T1000 (cell line): Measurements from ENCODE around the gene THOP1.
"Not testable (repeated sequence)": the region's sequence is repeated elsewhere in the genome, so short reads cannot be mapped to it uniquely, and the experiment has no call there.

Experiments used
- DNase-seq: peaks from one replicate; lab custom pipeline; 2025; ENCODE audit warnings: mixed read lengths; lab: John Stamatoyannopoulos, UW

Gene THOP1

DNA sequence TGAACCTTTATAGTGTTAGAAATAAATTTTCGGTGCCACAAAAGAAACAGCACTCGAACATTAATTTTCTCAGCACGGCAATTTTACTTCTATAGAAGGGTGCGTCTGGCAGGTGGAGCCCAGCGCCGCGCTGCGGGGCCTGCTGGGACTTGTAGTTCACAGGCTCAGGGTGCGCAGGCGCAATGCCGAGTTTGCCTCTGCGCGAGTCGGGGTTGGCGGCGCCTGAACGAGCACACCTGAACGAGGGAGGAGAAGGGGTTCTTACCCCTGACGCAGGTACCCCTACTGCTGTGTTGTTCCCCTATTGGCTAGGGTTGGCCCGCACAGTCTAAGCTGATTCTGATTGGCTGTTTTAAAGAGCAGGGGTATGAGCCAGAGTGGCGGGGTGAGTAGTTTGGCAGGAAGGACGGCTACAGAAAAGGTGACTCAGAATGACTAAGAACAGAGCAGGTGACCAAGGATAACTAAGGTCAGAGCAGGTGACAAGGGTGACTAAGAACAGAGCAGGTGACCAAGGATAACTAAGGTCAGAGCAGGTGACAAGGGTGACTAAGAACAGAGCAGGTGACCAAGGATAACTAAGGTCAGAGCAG, 32.0 kb downstream of the THOP1 start:
- not testable (repeated sequence) for DNase-seq

GRCh38 chr19:2819540-2820111, 34.3 kb downstream of the THOP1 start, which contains the start of gene ZNF554:
Gene ZNF554, plus strand, starts transcription at chr19:2819868. Its CDS starts 204 bp downstream, at chr19:2820072.
- peak; percentile 94 for DNase-seq

DNA sequence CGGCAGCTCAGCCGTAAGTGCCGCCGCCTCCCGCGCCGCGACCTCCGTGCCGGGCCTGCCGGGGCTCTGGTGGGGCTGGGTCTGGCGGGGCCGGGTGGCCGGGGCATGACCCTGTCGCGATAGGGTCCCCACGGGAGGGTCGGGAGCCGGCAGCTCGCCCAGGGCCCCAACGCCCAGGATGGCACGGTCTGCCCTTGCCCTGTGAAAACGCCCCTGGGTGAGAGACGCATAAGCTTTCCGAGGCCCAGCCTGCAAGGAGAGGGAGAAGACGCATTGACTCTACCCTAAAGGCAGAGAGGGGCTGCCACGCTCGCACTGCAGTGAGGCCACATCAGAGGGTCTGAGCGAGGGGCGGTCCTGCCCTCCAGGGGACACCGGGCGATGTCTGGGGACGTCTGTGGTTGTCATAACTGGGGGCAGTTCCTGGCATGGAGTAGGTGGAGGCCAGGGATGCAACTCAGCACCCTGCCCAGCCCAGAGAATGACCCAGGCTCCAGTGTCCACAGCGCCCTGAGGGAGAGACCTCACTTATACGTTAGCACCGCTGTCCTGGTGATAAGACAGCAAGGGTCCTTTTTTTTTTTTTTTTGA, 34.9 kb downstream of the THOP1 start:
- no peak for DNase-seq

DNA sequence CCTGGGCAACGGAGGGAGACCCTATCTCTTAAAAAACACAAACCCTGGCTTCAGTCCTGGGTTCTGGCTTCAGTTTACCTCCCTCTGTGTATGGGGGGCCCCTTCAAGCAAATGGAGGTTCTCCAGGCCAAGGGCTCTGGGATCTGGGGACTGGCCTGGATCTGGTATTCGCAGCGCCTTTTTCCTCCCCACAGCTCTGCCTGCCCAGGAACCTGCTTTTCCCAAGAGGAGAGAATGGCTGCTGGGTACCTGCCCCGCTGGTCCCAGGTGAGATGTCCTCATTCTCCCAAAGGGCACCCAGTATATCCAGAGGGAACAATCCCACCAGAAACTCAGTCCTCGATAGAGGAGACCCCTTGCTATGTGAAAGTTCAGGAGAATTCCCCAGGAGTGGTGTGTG, 37.5 kb downstream of the THOP1 start:
- DNase-seq: no peak

- DNase-seq: no peak
Observed at GRCh38 chr19:2823646-2824045, 38.3 kb downstream of the THOP1 start.

- no peak for DNase-seq
Observed at GRCh38 chr19:2824129-2824528, 38.8 kb downstream of the THOP1 start.

DNA sequence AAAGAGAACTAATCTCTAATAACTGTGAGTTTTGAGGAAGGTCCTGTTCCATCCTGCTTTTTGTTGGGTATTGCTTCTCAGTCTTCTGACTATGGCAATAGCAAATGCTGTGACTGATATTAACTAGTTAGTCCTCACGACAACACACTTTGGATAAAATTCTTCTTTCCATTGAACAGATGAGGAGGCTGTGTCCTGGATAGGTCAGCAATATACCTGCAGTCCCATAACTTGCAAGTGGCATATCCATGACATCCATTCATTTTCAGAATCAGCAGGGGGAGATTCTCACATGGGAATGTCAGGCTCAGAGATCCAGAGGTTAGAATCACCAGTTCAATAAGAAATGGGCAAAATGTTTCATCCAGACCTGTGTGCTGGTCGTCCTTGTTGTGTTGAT, 41.7 kb downstream of the THOP1 start:
- DNase-seq: no peak

DNA sequence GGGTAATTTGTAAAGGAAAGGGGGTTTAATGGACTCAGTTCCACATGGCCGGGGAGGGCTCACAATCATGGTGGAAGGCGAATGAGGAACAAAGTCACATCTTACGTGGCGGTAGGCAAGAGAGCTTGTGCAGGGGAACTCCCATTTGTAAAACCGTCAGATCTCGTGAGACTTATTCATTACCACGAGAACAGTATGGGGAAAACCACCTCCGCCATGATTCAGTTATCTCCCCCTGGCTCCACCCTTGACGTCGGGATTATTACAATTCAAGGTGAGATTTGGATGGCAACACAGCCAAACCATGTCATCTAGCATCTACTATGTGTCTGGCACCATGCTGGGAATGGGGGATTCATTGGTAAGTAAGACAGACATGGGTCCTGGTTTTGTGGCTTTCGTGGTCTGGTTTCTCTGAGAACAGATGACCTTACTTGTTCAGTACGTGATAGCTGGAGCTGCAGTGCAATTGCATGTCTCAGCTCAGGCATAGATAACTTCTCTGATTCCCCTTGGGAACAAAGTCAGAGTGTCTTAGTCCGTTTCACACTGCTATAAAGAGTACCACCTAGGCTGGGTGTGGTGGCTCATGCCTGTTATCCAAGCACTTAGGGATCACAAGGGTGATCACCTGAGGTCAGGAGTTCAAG, 42.7 kb downstream of the THOP1 start:
- no peak for DNase-seq

DNA sequence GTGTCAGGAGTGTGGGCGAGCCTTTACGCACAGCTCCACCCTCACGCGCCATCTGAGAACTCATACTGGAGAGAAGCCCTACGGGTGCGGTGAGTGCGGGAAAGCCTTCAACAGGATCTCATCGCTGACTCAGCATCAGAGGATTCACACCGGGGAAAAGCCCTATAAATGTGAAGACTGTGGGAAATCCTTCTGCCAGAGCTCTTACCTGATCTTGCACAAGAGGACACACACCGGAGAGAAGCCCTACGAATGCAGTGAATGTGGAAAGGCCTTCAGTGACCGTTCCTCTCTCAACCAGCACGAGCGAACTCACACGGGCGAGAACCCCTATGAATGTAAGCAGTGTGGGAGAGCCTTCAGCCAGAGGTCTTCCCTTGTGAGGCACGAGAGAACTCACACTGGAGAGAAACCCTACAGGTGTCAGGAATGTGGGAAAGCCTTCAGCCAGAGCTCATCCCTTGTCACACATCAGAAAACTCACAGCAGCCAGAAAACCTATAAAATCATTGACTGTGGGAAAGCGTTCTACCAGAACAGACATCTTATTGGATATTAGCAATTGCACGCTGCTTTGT, 49.1 kb downstream of the THOP1 start:
- no peak for DNase-seq

DNA sequence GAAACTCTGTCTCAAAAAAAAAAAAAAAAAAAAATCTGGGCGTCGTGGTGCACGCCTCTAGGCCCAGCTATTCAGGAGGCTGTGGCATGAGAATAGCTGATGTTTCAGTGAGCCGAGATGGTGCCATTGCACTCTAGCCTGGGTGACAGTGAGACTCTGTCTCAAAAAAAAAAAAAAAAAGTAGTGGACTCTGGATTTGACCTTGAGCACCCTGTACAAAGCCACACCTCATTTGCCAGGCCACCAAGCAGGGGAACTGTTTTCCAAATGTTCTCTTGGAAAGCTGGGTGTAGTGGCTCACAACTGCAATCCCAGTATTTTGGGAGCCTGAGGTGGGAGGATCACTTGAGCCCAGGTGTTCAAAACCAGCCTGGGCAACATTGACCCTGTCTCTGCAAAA, 52.1 kb downstream of the THOP1 start:
- DNase-seq: no peak

DNA sequence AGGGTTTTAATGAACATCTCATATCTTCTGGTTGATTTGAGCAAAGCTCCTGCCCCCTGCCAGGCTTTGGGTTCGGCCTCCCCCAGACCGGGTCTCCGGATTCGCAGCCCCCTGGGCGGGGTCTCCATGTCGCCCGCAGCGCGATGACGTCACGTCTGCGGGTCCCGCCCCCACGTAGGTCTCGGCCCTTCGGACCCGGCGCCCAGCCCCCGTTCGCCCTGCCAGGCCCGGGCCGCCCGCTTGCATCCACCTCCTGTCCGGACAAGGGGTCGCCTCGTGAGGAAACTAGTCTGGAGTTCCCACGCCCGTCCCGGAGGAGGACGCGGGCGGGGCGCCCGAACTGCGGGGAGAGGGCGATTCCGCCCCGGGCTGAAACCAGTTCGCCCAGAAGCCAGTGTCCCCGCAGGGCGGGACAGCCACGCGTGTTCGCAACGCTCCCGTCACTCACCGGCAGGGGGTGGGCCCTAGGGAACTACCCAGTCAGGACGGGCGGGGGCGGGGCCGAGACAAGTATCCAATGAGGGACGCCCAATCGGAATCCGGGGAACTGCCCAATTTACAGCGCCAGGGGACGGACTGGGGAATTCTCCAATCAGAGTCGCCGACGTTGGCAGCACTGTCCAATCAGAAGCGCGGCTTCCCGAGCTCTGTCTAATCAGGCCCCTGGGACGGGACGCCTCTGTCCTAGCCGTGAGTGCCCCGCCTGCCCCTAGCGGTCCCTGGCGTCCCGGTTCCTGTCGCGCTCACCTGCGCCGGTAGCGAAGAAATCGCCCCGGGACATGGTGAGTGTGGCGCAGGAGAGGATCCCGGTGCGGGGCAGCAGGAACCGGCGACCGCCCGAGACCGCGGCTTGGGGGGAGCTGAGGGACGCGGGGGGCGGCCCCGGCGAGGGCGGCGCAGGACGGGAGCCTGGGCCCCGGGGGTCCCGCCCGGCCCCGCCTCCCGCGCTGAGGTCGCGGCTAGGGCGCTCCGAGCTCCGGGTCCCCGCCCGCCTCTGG, 55.8 kb downstream of the THOP1 start, which contains the start of gene ZNF555:
TSS of gene ZNF555 (plus strand) at position 682 of the 998 bp plus-strand sequence. CDS start at position 780, 98 bp downstream.
- peak; percentile 96 for DNase-seq

- no peak for DNase-seq
Observed at GRCh38 chr19:2841855-2842574, 56.7 kb downstream of the THOP1 start.

DNA sequence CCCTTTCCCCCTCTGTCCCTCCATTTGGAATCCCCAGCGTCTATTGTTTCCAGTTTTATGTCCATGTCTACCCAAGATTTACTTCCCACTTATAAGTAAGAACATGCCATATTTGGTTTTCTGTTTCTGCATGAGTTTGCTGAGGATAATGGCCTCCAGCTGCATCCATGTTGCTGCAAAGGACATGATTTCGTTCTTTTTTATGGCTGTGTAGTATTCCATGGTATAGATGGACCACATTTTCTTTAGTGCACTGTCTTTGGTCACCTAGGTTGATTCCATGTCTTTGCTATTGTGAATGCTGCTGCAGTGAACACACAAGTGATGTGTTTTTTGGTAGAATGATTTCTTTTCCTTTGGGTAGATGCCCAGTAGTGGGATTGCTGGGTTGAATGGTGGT, 59.8 kb downstream of the THOP1 start:
- no peak for DNase-seq

DNA sequence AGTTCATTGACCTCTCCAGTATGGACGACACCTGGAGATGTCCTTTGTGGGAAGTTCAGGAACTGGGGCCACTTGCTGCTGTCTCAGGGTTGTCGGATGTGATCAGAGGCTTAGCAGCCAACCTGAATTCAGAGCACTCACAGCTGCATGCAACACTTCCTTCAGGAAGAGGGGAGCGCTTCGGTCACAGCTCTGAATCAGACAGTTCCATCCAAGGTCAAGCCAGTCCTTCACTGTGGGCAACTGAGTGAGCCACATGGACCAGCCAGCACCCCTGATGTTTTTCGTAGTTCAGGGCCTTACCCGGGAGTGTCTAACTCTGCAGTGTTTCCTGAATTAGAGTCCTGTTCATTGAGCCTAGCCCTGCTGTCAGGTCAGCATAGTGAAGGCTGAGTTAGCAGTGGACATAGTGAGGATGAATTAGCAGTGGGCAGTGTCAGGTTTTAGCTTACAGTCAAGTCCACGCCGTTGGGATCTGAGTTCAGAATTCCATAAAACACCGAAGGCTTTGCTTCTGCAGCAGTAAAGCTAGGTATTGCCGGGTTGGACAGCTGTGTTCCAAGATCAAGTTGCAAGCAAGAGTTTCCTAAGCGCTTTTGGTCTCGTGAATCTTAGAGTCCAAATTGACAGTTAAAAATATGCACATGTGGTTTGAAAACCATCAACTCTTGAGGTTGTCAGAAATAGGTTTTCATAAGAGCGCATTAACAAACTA, 61.0 kb downstream of the THOP1 start:
- DNase-seq: no peak

- no peak for DNase-seq
Observed at GRCh38 chr19:2847507-2847906, 62.2 kb downstream of the THOP1 start.

GRCh38 chr19:2848616-2849015, 63.3 kb downstream of the THOP1 start:
- no peak for DNase-seq

GRCh38 chr19:2850256-2850925, 65.1 kb downstream of the THOP1 start:
- DNase-seq: no peak

DNA sequence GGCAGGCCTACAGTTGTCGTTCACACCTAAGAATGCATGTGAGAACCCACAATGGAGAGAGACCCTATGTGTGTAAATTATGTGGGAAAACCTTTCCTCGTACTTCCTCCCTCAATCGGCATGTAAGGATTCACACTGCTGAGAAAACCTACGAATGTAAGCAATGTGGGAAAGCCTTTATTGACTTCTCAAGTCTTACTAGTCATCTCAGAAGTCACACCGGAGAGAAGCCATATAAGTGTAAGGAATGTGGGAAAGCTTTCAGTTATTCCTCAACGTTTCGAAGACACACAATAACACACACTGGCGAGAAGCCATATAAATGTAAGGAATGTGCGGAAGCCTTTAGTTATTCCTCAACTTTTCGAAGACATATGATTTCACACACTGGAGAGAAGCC, 67.3 kb downstream of the THOP1 start:
- DNase-seq: no peak

DNA sequence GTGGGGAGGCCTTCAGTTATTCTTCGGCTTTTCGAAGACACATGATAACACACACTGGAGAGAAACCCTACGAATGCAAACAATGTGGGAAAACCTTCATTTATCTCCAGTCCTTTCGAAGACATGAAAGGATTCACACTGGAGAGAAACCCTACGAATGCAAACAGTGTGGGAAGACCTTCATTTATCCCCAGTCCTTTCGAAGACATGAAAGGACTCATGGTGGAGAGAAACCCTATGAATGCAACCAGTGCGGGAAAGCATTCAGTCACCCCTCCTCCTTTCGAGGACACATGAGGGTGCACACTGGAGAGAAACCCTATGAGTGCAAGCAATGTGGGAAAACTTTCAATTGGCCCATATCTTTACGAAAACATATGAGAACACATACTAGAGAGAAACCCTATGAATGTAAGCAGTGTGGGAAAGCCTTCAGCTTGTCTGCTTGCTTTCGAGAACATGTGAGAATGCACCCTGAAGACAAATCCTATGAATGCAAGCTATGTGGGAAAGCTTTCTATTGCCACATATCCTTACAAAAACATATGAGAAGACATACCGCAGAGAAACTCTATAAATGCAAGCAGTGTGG, 67.8 kb downstream of the THOP1 start:
- no peak for DNase-seq
